T-cell (primary cell): ENCODE results near the gene PDGFD. TPM values are rescaled to one million over a fixed set of nuclear protein-coding genes. Genes with fewer than 3 reads are reported as not detected.

Experiments used
- ATAC-seq, 4 experiments: fragments of 200-7000 bp in 3 of 4; fragments of 150-1000 bp in 1 of 4; cut with Tn5 transposase; replicated peaks in 1 of 4; 1 replicate in 3 of 4; 2 replicates in 1 of 4; pipeline ENCODE4 v1.10.0; 2021; ENCODE audit warnings: moderate library complexity in 3 of 4, mild to moderate bottlenecking in 2 of 4, moderate number of reproducible peaks in 1 of 4
- CTCF ChIA-PET, 2 donors: fragments of 300-600 bp; sonication (Branson Sonifier 250); formaldehyde crosslinking; loops; one replicate each; lab custom pipeline; 2022; ENCODE audit warnings: antibody characterized with exemption in 2 of 2; lab: Charles Lee
- POLR2A ChIA-PET, 2 donors: fragments of 300-600 bp; sonication (Branson Sonifier 250); formaldehyde crosslinking; loops; one replicate each; lab custom pipeline; 2022; ENCODE audit warnings: antibody characterized with exemption in 2 of 2; lab: Charles Lee
- DNase-seq, 35 experiments: peaks; one replicate each; pipeline versions ENCODE4 v3.0.0 to v3.0.0-alpha.2; 2013 to 2023
- H3K27ac ChIP-seq: one replicate; pipeline ENCODE4 v1.5.1; 2013; ENCODE audit warnings: low read length
- H3K27me3 ChIP-seq, 2 experiments: replicated peaks in 1 of 2; 1 replicate in 1 of 2; 2 replicates in 1 of 2; pipeline versions ENCODE4 v1.6.1 to v1.7.0; 2013; ENCODE audit warnings: low read length in 1 of 2, mixed read lengths in 1 of 2; ENCODE audit not compliant: control insufficient read depth in 2 of 2, insufficient read depth in 2 of 2; ENCODE audit errors: extremely low read depth in 1 of 2
- H3K36me3 ChIP-seq, 2 donors: 1 replicate in 1 of 2; 2 replicates in 1 of 2; pipeline versions ENCODE4 v1.6.1 to v1.7.0; 2013; ENCODE audit warnings: low read length in 1 of 2; ENCODE audit not compliant: control insufficient read depth in 2 of 2, insufficient read depth in 1 of 2; ENCODE audit errors: extremely low read depth in 1 of 2
- H3K4me1 ChIP-seq, 2 experiments: 1 replicate in 1 of 2; 2 replicates in 1 of 2; pipeline versions ENCODE4 v1.6.1 to v1.7.0; 2013; ENCODE audit warnings: low read length in 2 of 2, mixed read lengths in 1 of 2; ENCODE audit not compliant: insufficient read depth in 2 of 2, control insufficient read depth in 1 of 2; ENCODE audit errors: extremely low read depth in 1 of 2
- H3K4me3 ChIP-seq, 2 donors: 1 replicate in 1 of 2; 2 replicates in 1 of 2; pipeline versions ENCODE4 v1.5.1 to v1.7.0; 2013; ENCODE audit warnings: mild to moderate bottlenecking in 2 of 2, low read length in 1 of 2, moderate library complexity in 1 of 2; ENCODE audit not compliant: control insufficient read depth in 1 of 2; ENCODE audit errors: extremely low read depth in 1 of 2
- H3K9me3 ChIP-seq: 2 replicates; pipeline ENCODE4 v1.7.0; 2013
- H3K27ac Mint-ChIP-seq, 2 donors: one replicate each; pipeline ENCODE4 v1.8.0; 2020 to 2021; ENCODE audit warnings: mild to moderate bottlenecking in 2 of 2, mixed read lengths in 2 of 2
- H3K27me3 Mint-ChIP-seq, 2 donors: one replicate each; pipeline ENCODE4 v1.8.0; 2021 to 2022; ENCODE audit warnings: mixed read lengths in 2 of 2
- H3K36me3 Mint-ChIP-seq: one replicate; pipeline ENCODE4 v1.8.0; 2021; ENCODE audit warnings: mixed read lengths
- H3K4me1 Mint-ChIP-seq, 3 donors: one replicate each; pipeline ENCODE4 v1.8.0; 2020 to 2022; ENCODE audit warnings: mixed read lengths in 3 of 3, mild to moderate bottlenecking in 1 of 3
- H3K4me3 Mint-ChIP-seq, 3 donors: one replicate each; pipeline ENCODE4 v1.8.0; 2020 to 2022; ENCODE audit warnings: mild to moderate bottlenecking in 3 of 3, mixed read lengths in 3 of 3, moderate library complexity in 3 of 3
- H3K9me3 Mint-ChIP-seq, 3 donors: one replicate each; pipeline ENCODE4 v1.8.0; 2020 to 2022; ENCODE audit warnings: mixed read lengths in 3 of 3
- WGBS: methylation state at CpG from one replicate; pipeline ENCODE4 v1.1.5; 2013; ENCODE audit warnings: missing lambda C conversion rate; ENCODE audit not compliant: insufficient coverage; 5-methylcytosine and 5-hydroxymethylcytosine counted together
- total RNA-seq, 35 experiments: library from RNA in 6 of 35; stranded (reverse) in 6 of 35; fragments of 120-200 nt in 1 of 35; gene quantifications; one replicate each; pipeline versions ENCODE4 v1.2.1 to v1.2.4 and lab custom pipeline; 2013 to 2026

The PDGFD gene
- total RNA-seq, 5 donors from 2014 or later (not counting 1 experiment from before 2014, with no cell fraction given) = 0.35 to 2.9 (median 1.2) TPM

- Histone ChIP-seq H3K36me3 (no peaks in the 10 kb centered on the region), H3K4me3 (no peak overlapping the region), H3K4me1 (peaks cover 0 to 2% of the 10 kb centered on the region in 2 experiments), H3K9me3 (no peaks in the 10 kb centered on the region), H3K27me3 (no peaks in the 10 kb centered on the region), H3K27ac (no peak overlapping the region)
- H3K27me3 Mint-ChIP-seq = peaks cover 0 to 5% of the 10 kb centered on the region in 2 donors
- ChIA-PET CTCF (no interaction called here), POLR2A (no interaction called here)
- H3K4me1 Mint-ChIP-seq = peaks cover 0 to 3% (median 0%) of the 10 kb centered on the region in 3 donors
- H3K9me3 Mint-ChIP-seq = peaks cover 2 to 22% (median 5%) of the 10 kb centered on the region in 3 donors
- no peak overlapping the region for H3K4me3 Mint-ChIP-seq
- H3K36me3 Mint-ChIP-seq = no peaks in the 10 kb centered on the region
- ATAC-seq = no peak
- WGBS = no CpG with 5 or more reads among the region's 2 CpGs
- no peak for DNase-seq
- no peak overlapping the region for H3K27ac Mint-ChIP-seq
Measured at GRCh38 chr11:103893371-103893770, 270.6 kb downstream of the PDGFD start.

DNA sequence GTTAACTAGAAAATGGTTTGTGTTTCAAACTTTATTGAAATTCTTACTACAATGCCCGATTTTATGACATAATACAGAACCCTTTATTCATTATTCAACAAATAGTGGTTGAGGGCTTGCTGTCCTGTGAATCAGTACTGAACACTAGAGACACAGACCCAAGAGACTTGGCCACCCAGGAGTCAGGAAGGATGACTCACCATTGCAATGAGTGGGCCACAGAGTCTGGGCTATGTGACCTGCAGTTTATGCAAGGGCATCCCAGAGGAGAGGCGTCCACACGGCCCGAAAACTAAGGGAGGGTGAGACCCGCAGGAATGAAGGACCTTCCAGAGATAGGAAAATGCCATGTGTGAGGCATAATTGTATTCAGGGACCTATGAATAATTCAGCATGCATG, 271.3 kb downstream of the PDGFD start:
- no peak overlapping the region for H3K27ac Mint-ChIP-seq
- DNase-seq = no peak
- no peak overlapping the region for H3K4me3 Mint-ChIP-seq
- no peak for ATAC-seq
- POLR2A ChIA-PET = no interaction called here
- no peaks in the 10 kb centered on the region for H3K36me3 Mint-ChIP-seq
- H3K4me1 ChIP-seq = peaks cover 0 to 2% of the 10 kb centered on the region in 2 experiments
- H3K27me3 Mint-ChIP-seq = peaks cover 0 to 5% of the 10 kb centered on the region in 2 donors
- H3K27ac ChIP-seq = no peak overlapping the region
- WGBS = 93% methylated on average over 4 of the region's 5 CpGs
- H3K27me3 ChIP-seq = no peaks in the 10 kb centered on the region
- CTCF ChIA-PET = no interaction called here
- H3K9me3 Mint-ChIP-seq = peaks cover 2 to 22% (median 5%) of the 10 kb centered on the region in 3 donors
- H3K4me1 Mint-ChIP-seq = no peaks in the 10 kb centered on the region
- H3K9me3 ChIP-seq = no peaks in the 10 kb centered on the region
- no peak overlapping the region for H3K4me3 ChIP-seq
- no peaks in the 10 kb centered on the region for H3K36me3 ChIP-seq

DNA sequence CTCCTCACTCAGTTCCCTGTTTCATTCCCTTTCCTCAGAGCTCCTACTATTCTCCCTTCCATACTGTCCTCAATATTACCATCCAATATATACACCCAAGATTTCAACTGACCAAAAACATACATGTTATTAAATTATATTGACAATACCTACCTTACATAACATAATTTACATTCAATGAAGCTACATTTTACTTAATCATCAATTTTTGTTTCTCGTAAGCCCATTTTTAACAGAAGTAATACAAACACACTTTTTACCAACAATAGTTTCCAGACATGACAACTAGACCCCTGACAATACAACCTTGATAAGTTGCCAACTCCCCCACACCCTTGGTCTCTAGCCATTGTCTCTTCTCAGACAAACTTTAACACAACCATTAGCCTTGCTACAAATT, 273.3 kb downstream of the PDGFD start:
- Histone ChIP-seq H3K4me1 (no peaks in the 10 kb centered on the region), H3K27ac (no peak overlapping the region), H3K4me3 (no peak overlapping the region), H3K36me3 (no peaks in the 10 kb centered on the region), H3K9me3 (no peaks in the 10 kb centered on the region), H3K27me3 (no peaks in the 10 kb centered on the region)
- no peak overlapping the region for H3K4me3 Mint-ChIP-seq
- ATAC-seq (no peak), DNase-seq (no peak)
- WGBS = 86% methylated on average over 1 of the region's 1 CpG
- no peaks in the 10 kb centered on the region for H3K4me1 Mint-ChIP-seq
- H3K9me3 Mint-ChIP-seq = peaks cover 2 to 22% (median 5%) of the 10 kb centered on the region in 3 donors
- peaks cover 0 to 4% of the 10 kb centered on the region in 2 donors for H3K27me3 Mint-ChIP-seq
- POLR2A ChIA-PET = no interaction called here
- H3K27ac Mint-ChIP-seq = no peak overlapping the region
- H3K36me3 Mint-ChIP-seq = no peaks in the 10 kb centered on the region
- CTCF ChIA-PET = no interaction called here

GRCh38 chr11:103889679-103890078, 274.3 kb downstream of the PDGFD start:
- Histone ChIP-seq H3K9me3 (no peaks in the 10 kb centered on the region), H3K4me3 (no peak overlapping the region), H3K36me3 (no peaks in the 10 kb centered on the region), H3K27ac (no peak overlapping the region), H3K27me3 (no peaks in the 10 kb centered on the region), H3K4me1 (no peaks in the 10 kb centered on the region)
- ATAC-seq = no peak
- Mint-ChIP-seq H3K27me3 (peaks cover 0 to 4% of the 10 kb centered on the region in 2 donors), H3K36me3 (no peaks in the 10 kb centered on the region), H3K4me3 (no peak overlapping the region), H3K4me1 (no peaks in the 10 kb centered on the region), H3K27ac (no peak overlapping the region), H3K9me3 (peaks cover 2 to 22% (median 5%) of the 10 kb centered on the region in 3 donors)
- POLR2A ChIA-PET = interaction anchor here in 1 of 2 donors (0.6 kb wide), 1 partner anchor 1191 kb away, joined by 3 read pairs; no protein-coding TSS in a partner anchor
- DNase-seq = no peak
- CTCF ChIA-PET = no interaction called here

GRCh38 chr11:103888541-103888951, 275.4 kb downstream of the PDGFD start:
- Mint-ChIP-seq H3K9me3 (peaks cover 2 to 22% (median 5%) of the 10 kb centered on the region in 3 donors), H3K27me3 (peaks cover 0 to 4% of the 10 kb centered on the region in 2 donors), H3K4me3 (no peak overlapping the region), H3K27ac (no peak overlapping the region), H3K36me3 (no peaks in the 10 kb centered on the region), H3K4me1 (no peaks in the 10 kb centered on the region)
- H3K27me3 ChIP-seq = no peaks in the 10 kb centered on the region
- ChIA-PET CTCF (no interaction called here), POLR2A (no interaction called here)
- H3K9me3 ChIP-seq = no peaks in the 10 kb centered on the region
- H3K27ac ChIP-seq = no peak overlapping the region
- no peak for ATAC-seq
- H3K36me3 ChIP-seq = no peaks in the 10 kb centered on the region
- no peak for DNase-seq
- H3K4me3 ChIP-seq = no peak overlapping the region
- no peaks in the 10 kb centered on the region for H3K4me1 ChIP-seq

GRCh38 chr11:103887001-103887658, 276.8 kb downstream of the PDGFD start:
- 90% methylated on average over 2 of the region's 6 CpGs for WGBS
- Mint-ChIP-seq H3K4me1 (no peaks in the 10 kb centered on the region), H3K27me3 (peaks cover 0 to 4% of the 10 kb centered on the region in 2 donors), H3K36me3 (no peaks in the 10 kb centered on the region), H3K4me3 (no peak overlapping the region), H3K9me3 (peaks cover 2 to 22% (median 5%) of the 10 kb centered on the region in 3 donors), H3K27ac (no peak overlapping the region)
- Histone ChIP-seq H3K27ac (no peak overlapping the region), H3K4me3 (no peak overlapping the region), H3K9me3 (no peaks in the 10 kb centered on the region), H3K36me3 (no peaks in the 10 kb centered on the region), H3K27me3 (no peaks in the 10 kb centered on the region), H3K4me1 (no peaks in the 10 kb centered on the region)
- DNase-seq (no peak), ATAC-seq (no peak)
- POLR2A ChIA-PET = no interaction called here
- CTCF ChIA-PET = no interaction called here
